IgD-negative memory B cell (primary cell): Measurements from ENCODE around the gene ALDH3A2. TPM values are rescaled to one million over a fixed set of nuclear protein-coding genes. Genes with fewer than 3 reads are reported as not detected.
A peak's percentile ranks its signal among the peaks of the same experiment; 100 is the strongest.

Experiments used
- H3K27ac Mint-ChIP-seq, 3 donors: one replicate each; pipeline ENCODE4 v1.8.0; 2020 to 2022; ENCODE audit warnings: mild to moderate bottlenecking in 3 of 3, mixed read lengths in 3 of 3, moderate library complexity in 1 of 3
- H3K27me3 Mint-ChIP-seq: one replicate; pipeline ENCODE4 v1.8.0; 2021; ENCODE audit warnings: mixed read lengths
- H3K36me3 Mint-ChIP-seq: one replicate; pipeline ENCODE4 v1.8.0; 2020; ENCODE audit warnings: mild to moderate bottlenecking, mixed read lengths
- H3K4me1 Mint-ChIP-seq, 3 donors: one replicate each; pipeline ENCODE4 v1.8.0; 2020 to 2022; ENCODE audit warnings: mixed read lengths in 3 of 3, mild to moderate bottlenecking in 1 of 3
- H3K4me3 Mint-ChIP-seq, 4 donors: one replicate each; pipeline ENCODE4 v1.8.0; 2020 to 2022; ENCODE audit warnings: mild to moderate bottlenecking in 4 of 4, mixed read lengths in 4 of 4, moderate library complexity in 3 of 4
- H3K9me3 Mint-ChIP-seq, 3 donors: one replicate each; pipeline ENCODE4 v1.8.0; 2020 to 2021; ENCODE audit warnings: mixed read lengths in 3 of 3, mild to moderate bottlenecking in 1 of 3
- polyA plus RNA-seq: library from polyadenylated mRNA; unstranded; fragments of 300-500 nt; fragmentation: Illumina TruSeq; gene quantifications from one replicate; pipeline ENCODE4 v1.2.3, GENCODE V29; 2021

The ALDH3A2 gene
- polyA plus RNA-seq, 1 donor from 2014 or later, result 21.8 TPM

DNA sequence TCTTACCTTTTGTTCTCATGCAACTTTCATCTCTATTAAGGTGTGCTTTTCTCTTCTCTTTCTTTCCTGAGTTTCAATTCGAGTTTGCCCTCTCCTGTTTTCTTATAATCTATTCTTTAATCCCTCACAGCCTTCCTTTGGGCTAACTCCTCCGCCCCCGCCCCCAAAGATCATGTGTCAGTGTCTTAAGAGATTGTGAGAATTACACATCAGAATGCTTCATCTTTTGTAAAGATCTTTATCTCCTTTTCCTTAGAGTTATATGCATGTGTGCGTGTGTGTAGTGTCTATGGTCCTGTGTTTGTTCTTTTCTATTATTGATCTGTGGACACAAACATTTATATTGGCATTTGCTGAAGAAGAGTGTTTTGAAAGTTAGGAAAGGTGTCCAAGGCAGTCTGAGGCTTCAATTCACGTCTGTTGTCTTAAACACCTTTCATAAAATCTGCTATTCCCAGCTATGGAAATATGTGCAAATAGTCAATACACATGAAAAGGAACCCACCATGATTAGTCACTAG, 6.1 kb upstream of the ALDH3A2 start:
- Mint-ChIP-seq H3K27ac (peak overlapping the region in 1 of 3 donors; percentile 3), H3K27me3 (peaks cover 2% of the 10 kb centered on the region), H3K36me3 (no peaks in the 10 kb centered on the region)

DNA sequence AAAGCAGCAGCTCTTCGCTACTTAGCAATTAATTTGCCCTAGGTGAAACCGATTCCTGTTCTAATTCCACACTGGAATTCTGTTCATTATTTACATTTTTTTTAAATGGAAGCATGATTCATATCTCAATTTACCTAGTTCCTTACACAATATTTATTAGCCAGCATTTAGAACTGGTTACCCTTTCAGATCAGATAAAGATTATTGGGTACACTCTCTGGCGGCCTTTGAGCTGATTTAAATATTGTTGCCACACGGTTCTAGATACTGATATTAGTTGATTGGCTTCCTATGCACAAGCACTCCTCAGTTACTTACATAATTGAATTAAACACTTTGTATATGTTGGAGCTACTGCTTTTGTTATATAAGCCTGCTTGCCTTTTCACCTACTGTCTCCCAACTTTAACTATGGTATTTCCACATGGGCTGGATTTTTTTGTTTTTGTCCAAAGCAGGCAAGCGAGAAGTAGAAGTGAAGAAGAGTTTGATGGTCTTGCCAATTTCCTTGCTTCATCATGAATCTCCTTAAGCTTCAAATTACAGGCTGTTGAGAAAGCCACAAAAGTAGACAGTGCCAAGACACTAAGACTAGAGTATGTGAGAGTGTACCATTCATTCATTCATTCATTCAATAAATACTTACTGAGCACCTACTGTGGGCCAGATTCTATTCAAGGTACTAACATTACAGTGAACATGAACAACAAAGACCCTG, 3.9 kb upstream of the ALDH3A2 start:
- Mint-ChIP-seq H3K27ac (no peak overlapping the region), H3K27me3 (peaks cover 2% of the 10 kb centered on the region), H3K9me3 (no peaks in the 10 kb centered on the region), H3K4me1 (peaks cover 12 to 23% (median 15%) of the 10 kb centered on the region in 3 donors), H3K4me3 (peak overlapping the region in 1 of 4 donors; percentile 28), H3K36me3 (no peaks in the 10 kb centered on the region)

More for the DNA sequence above, 6.1 kb upstream of the ALDH3A2 start:
- Mint-ChIP-seq H3K4me3 (no peak overlapping the region), H3K9me3 (peaks cover 0 to 8% (median 0%) of the 10 kb centered on the region in 3 donors), H3K4me1 (peaks cover 2 to 10% (median 4%) of the 10 kb centered on the region in 3 donors)

DNA sequence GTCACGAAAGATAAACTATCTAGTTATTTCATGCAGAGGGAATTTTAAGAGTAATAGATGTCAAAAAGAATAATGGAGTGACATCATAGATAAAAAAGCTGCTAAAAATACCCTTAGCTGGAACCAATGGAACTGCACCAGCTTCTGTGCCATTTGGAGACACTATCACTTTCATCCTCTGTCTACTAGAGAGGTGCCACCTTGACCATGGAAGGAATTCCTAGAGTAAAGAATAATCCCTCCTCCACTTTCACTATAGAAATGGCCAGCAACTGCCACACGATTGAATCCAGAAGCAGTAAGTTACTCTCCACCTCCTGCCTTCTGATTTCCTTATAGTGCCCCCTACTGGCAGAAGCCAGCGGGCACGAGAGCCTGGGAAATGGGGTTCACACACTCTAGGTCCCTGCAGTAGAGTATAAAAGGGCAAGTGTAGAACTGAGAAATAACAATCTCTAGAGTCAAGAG, 2.8 kb upstream of the ALDH3A2 start:
- Mint-ChIP-seq H3K36me3 (no peaks in the 10 kb centered on the region), H3K4me3 (peak overlapping the region in 2 of 4 donors; percentile 57 to 96), H3K9me3 (no peaks in the 10 kb centered on the region), H3K27me3 (peaks cover 2% of the 10 kb centered on the region), H3K27ac (peak overlapping the region in 2 of 3 donors; percentile 12 to 34), H3K4me1 (peaks cover 16 to 26% (median 19%) of the 10 kb centered on the region in 3 donors)

DNA sequence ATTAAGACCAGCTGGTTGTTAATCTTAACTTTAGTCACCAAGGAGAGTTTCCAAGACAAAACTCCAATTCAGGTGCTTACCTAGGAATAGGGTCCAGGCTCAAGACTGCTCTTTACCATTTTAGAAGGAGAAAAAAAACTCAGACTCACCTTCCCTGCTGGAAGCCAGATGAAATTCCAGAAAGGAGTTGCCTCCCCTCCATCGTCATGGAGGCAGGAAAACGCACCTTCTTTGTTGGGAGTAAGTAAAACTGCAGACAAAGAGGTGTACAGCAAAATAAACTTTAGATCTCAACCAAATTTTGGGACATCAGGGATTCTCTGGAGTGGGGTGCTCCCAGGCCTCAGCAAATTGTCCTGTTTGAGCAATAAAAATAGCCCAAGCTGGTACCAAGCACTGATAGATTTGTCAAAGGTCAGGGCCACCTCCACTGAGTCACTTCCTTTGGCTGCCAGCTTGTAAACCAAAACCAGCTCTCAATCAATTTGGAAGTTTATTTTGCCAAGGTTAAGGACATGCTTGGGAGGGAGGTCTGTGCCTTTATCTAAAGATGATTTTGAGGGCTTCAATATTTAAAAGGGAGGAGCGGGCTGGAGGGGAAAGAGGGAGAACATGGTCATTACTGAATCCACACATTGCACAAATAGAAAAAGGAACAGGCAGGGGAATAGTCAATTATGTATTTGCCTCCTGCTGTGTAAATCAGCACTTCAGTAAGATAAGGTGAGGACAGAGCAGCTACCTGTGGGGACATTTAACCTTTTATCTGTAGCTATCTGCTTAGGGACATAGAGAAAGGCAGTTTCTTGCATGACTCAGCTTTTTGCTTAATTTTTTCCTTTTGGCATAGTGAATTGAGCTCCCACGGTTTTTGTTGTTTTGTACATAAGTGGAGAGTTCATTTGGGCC, 1.5 kb upstream of the ALDH3A2 start:
- Mint-ChIP-seq H3K4me1 (peaks cover 21 to 31% (median 21%) of the 10 kb centered on the region in 3 donors), H3K9me3 (no peaks in the 10 kb centered on the region), H3K4me3 (peak overlapping the region; percentile 89 to 99 (median 96)), H3K27me3 (peaks cover 1% of the 10 kb centered on the region), H3K36me3 (no peaks in the 10 kb centered on the region), H3K27ac (peak overlapping the region; percentile 62 to 89 (median 79))

DNA sequence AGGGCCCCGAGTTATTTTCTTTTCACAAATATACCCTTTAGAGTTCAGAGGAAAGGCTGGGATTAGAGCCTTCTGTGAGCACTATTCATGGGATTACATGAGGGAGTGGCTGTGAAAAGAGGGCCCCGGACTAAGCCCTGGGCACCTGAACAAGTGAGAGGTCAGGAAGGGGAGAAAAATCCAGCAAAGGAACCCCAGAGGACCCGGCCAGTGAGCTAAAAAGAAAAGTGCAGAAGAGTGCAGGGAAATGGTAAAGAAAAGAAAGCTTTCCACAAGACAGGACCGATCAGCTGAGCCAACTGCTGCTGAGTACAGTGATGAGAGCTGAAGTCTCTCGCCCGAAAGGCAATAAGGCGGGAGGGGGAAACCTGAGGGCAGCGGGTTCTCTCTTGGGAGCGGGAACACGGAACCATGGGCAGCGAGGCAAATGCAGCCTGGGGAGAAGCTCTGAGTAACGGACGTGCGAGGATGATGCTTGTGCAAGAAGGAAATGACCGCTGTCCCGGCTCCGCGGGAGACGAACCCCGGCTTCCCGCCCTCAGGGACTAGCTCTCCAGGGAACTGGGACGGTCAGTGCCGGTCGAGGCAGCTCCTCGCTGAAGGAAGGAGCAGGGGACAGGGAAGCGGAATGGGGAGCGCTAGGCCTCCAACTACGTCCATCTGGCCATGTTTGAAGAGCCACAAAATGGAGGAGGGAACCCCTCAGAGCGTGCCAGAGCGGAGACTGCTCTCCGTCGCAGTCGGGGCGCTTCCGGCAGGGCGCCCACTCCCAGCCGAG, 665 bp upstream of the ALDH3A2 start:
- peaks cover 2% of the 10 kb centered on the region for H3K36me3 Mint-ChIP-seq
- H3K9me3 Mint-ChIP-seq, result no peaks in the 10 kb centered on the region

DNA sequence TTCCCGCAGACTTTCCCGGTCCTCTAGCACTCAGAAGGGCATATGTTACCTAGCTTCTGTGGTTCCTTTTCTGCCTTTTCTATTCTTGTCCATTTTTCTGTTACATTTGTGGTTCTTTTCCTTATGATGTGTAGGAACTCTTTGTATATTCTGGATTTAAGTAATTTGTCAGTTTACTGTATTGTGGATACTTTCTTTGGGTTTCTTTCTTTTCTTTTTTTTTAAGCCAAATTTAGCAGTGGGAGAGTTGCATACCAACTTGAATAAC, 657 bp downstream of the ALDH3A2 start:
- peaks cover 21 to 27% (median 21%) of the 10 kb centered on the region in 3 donors for H3K4me1 Mint-ChIP-seq

More for the DNA sequence above, 665 bp upstream of the ALDH3A2 start:
- no peaks in the 10 kb centered on the region for H3K27me3 Mint-ChIP-seq
- H3K4me3 Mint-ChIP-seq, result peak overlapping the region; percentile 89 to 99 (median 96)
- peaks cover 21 to 27% (median 21%) of the 10 kb centered on the region in 3 donors for H3K4me1 Mint-ChIP-seq
- H3K27ac Mint-ChIP-seq, result peak overlapping the region; percentile 62 to 89 (median 79)

DNA sequence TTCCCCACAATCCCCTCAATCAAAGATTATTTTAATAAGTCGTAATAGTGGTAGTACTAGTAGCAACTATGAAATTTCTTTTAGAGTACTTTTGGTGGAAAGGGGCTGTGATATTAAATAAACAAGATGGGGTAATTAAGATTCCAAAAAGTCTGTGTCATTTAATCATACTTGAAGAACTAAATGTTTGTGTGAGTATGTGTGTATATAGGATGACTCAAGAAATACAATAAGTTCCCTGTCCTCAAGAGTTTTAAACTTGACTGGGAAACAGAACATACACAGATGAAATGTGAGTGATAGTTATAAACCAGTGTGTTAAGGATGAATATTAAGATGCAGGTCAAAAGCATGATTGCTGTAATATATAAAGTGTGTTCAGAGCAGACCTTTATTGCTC, 2.3 kb downstream of the ALDH3A2 start:
- H3K27me3 Mint-ChIP-seq, result no peaks in the 10 kb centered on the region
- peak overlapping the region in 2 of 4 donors; percentile 12 to 96 for H3K4me3 Mint-ChIP-seq
- H3K9me3 Mint-ChIP-seq, result no peaks in the 10 kb centered on the region
- H3K4me1 Mint-ChIP-seq, result peaks cover 20 to 31% (median 21%) of the 10 kb centered on the region in 3 donors
- H3K36me3 Mint-ChIP-seq, result peaks cover 2% of the 10 kb centered on the region
- H3K27ac Mint-ChIP-seq, result no peak overlapping the region

More for the DNA sequence above, 657 bp downstream of the ALDH3A2 start:
- no peaks in the 10 kb centered on the region for H3K9me3 Mint-ChIP-seq
- no peaks in the 10 kb centered on the region for H3K27me3 Mint-ChIP-seq
- peak overlapping the region; percentile 89 to 99 (median 96) for H3K4me3 Mint-ChIP-seq
- H3K36me3 Mint-ChIP-seq, result peaks cover 2% of the 10 kb centered on the region
- peak overlapping the region; percentile 62 to 89 (median 79) for H3K27ac Mint-ChIP-seq

DNA sequence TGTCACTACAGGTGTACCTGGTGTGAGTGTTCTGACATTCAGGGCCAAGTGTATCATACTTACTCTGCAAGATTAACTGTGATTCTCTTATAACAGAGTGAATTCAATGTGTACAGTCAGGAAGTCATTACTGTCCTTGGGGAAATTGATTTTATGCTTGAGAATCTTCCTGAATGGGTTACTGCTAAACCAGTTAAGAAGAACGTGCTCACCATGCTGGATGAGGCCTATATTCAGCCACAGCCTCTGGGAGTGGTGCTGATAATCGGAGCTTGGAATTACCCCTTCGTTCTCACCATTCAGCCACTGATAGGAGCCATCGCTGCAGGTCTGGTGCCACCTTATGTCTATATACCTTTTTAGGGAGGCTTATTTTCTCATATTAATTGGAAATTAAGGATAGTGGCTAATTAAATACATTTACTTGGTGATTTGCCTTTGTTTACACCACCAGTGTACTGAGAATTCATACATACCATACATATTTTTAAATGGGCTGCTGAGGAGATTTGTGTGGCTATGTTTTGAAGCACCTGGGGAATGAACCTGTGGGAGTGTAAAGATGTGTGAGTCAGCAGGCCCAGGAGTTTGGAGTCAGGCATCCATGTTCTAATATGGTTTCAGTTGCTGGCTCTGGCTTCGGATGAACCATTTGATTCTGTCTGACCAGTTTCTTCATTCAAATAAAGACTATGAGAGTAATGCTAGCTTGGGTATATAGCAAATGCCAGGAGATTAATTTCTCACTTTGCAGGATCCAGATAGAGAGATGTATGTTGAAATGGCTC, 3.1 kb downstream of the ALDH3A2 start:
- peaks cover 2% of the 10 kb centered on the region for H3K36me3 Mint-ChIP-seq
- H3K9me3 Mint-ChIP-seq, result no peaks in the 10 kb centered on the region
- H3K4me3 Mint-ChIP-seq, result peak overlapping the region in 1 of 4 donors; percentile 29
- H3K27me3 Mint-ChIP-seq, result no peaks in the 10 kb centered on the region
- H3K27ac Mint-ChIP-seq, result no peak overlapping the region
- peaks cover 19 to 32% (median 24%) of the 10 kb centered on the region in 3 donors for H3K4me1 Mint-ChIP-seq

DNA sequence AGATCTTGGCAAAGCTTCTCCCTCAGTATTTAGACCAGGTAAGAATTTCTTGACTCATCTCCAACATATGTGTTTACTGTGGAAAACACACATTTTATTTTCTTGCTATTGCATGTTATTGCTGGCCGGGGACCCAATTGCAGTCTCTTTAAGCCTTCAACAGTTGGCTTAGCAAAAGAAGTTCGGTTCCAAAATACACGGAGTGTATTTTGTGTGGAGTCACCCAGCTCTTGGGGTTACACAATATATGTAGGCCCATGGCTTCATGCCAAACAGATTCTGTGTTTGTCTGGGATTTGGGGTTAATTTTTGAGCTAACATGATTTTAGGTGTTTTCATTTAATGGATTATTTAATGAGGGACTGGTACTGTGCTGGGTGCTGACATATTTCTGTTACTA, 4.0 kb downstream of the ALDH3A2 start:
- H3K36me3 Mint-ChIP-seq, result peaks cover 2% of the 10 kb centered on the region
- H3K9me3 Mint-ChIP-seq, result no peaks in the 10 kb centered on the region
- peaks cover 17 to 30% (median 25%) of the 10 kb centered on the region in 3 donors for H3K4me1 Mint-ChIP-seq
- H3K4me3 Mint-ChIP-seq, result no peak overlapping the region
- H3K27me3 Mint-ChIP-seq, result no peaks in the 10 kb centered on the region
- H3K27ac Mint-ChIP-seq, result no peak overlapping the region

DNA sequence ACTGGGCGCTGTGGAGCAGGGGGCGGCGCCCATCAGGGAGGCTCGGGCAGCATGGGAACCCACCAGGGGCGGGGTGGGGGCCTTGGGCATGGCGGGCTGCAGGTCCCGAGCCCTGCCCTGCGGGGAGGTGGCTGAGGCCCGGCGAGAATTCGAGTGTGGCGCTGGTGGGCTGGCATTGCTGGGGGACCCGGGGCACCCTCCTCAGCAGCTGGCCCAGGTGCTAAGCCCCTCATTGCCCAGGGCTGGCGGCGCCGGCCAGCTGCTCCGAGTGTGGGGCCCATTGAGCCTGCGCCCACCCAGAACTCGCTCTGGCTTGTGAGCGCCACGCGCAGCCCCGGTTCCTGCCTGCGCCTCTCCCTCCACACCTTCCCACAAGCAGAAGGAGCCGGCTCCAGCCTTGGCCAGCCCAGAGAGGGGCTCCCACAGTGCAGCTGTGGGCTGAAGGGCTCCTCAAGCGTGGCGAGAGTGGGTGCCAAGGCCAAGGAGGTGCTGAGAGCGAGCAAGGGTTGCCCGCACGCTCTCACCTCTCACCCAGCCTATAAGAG, 5.9 kb downstream of the ALDH3A2 start:
- H3K36me3 Mint-ChIP-seq, result peaks cover 7% of the 10 kb centered on the region
- H3K4me1 Mint-ChIP-seq, result peaks cover 9 to 21% (median 21%) of the 10 kb centered on the region in 3 donors
- no peaks in the 10 kb centered on the region for H3K9me3 Mint-ChIP-seq
- H3K4me3 Mint-ChIP-seq, result peak overlapping the region in 1 of 4 donors; percentile 44
- H3K27ac Mint-ChIP-seq, result no peak overlapping the region
- no peaks in the 10 kb centered on the region for H3K27me3 Mint-ChIP-seq

DNA sequence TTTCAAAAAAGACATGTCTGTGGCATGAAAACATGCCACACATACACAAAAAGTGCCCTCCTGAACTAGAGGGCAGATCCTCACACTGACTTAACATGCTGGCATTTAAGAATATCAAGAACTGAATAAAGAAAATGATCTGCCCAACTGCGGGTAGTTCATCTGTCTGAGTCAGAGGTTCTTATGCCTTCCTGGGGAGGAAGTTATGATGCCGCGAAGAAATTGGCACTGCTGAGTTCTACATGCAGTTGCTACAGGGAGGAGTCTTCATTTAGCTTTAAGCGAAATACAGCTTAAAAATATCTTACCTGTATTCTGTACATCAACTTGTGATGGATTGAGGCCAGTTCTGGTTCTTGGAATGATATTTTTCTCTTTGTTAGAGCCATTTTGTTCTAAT, 6.3 kb downstream of the ALDH3A2 start:
- H3K4me3 Mint-ChIP-seq, result peak overlapping the region in 1 of 4 donors; percentile 44
- H3K4me1 Mint-ChIP-seq, result peaks cover 7 to 18% (median 16%) of the 10 kb centered on the region in 3 donors
- H3K27ac Mint-ChIP-seq, result no peak overlapping the region
- H3K36me3 Mint-ChIP-seq, result peaks cover 9% of the 10 kb centered on the region
- no peaks in the 10 kb centered on the region for H3K27me3 Mint-ChIP-seq
- H3K9me3 Mint-ChIP-seq, result no peaks in the 10 kb centered on the region

DNA sequence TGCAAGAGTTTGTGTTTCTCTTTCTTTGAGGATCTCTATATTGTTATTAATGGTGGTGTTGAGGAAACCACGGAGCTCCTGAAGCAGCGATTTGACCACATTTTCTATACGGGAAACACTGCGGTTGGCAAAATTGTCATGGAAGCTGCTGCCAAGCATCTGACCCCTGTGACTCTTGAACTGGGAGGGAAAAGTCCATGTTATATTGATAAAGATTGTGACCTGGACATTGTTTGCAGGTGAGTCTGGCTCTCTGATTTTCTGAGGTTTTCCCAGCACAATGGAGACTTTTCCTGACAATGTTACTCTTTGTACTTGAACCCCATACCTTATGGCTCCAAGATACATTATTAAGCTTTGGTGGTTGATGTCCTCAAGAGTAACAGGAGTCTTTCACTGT, 7.8 kb downstream of the ALDH3A2 start:
- H3K27ac Mint-ChIP-seq, result peak overlapping the region in 1 of 3 donors; percentile 1
- peaks cover 2 to 13% (median 10%) of the 10 kb centered on the region in 3 donors for H3K4me1 Mint-ChIP-seq
- no peaks in the 10 kb centered on the region for H3K27me3 Mint-ChIP-seq
- peak overlapping the region in 2 of 4 donors; percentile 3 for H3K4me3 Mint-ChIP-seq
- no peaks in the 10 kb centered on the region for H3K9me3 Mint-ChIP-seq
- peaks cover 9% of the 10 kb centered on the region for H3K36me3 Mint-ChIP-seq

DNA sequence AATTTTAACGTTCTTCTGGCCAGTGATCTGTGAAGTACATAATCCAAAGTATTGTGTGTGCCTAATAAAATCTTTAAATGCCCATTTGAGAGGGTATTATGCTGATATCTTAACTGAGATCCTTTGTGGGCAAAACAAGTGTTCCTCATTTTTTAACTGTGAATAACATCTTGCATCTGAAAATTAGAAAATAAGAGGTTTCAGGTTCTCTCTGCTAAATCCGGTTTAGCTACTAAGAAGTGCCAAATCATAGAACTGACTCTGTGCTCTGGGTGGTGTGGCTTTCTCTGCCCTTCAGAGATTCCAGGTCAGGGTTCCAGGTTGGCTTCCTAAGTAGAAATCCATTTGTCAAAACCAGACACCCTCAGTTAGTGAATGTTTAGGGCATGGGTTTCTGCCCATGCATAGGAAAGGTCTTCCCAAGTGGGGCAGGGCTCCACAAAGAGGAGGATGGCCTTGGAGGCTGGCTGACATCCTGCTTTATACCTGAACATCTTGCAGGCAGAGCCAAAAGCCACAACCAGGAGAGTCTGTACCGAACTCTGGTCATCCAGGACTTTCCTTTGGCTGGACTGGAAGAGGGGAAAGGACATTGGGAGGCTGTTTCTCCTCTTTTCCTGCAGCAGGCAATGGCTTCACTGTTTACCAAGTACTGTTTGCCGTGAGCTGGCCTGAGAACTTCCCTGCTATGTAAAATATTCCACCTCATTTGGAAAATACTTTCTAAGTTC, 8.5 kb downstream of the ALDH3A2 start:
- no peaks in the 10 kb centered on the region for H3K27me3 Mint-ChIP-seq
- H3K27ac Mint-ChIP-seq, result peak overlapping the region in 1 of 3 donors; percentile 1
- H3K9me3 Mint-ChIP-seq, result no peaks in the 10 kb centered on the region
- peaks cover 9% of the 10 kb centered on the region for H3K36me3 Mint-ChIP-seq
- H3K4me3 Mint-ChIP-seq, result peak overlapping the region in 1 of 4 donors; percentile 55
- H3K4me1 Mint-ChIP-seq, result peaks cover 0 to 11% (median 10%) of the 10 kb centered on the region in 3 donors
